ENCODE measurements around the gene TMTC2.

Gene TMTC2

DNA sequence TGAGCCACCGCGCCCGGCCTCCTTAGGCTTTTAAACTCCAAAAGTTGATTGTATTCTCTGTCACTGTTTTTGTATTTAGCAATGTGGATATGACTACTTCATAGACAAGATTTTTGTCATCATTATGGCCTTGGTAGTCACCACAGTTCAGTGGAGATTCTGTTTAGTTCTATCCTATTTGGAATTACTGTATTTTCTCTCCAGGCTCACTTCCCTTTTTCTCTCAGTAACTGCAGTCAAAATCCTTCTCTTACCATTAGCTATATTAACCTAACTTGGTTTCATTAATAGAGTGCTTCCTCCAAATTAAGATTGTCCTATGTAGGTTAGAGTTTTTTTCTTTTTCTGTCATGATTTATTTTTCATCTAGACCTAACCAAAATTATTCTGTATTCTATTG lies 283.9 kb downstream of the TMTC2 start:
- Histone ChIP-seq H3K27me3 (replicated peaks) (no peaks in the 10 kb centered on the region), H3K36me3 (replicated peaks) (no peaks in the 10 kb centered on the region), H3K4me3 (ENCODE audit: low read depth, low read length) (no peak overlapping the region), H3K27ac (no peak overlapping the region)
- in situ Hi-C loops (cut with HindIII; ENCODE audit: low pct_ligation_motif_present, low sequenced_read_pairs), result no loop called here
- TF ChIP-seq, protein P1, sequence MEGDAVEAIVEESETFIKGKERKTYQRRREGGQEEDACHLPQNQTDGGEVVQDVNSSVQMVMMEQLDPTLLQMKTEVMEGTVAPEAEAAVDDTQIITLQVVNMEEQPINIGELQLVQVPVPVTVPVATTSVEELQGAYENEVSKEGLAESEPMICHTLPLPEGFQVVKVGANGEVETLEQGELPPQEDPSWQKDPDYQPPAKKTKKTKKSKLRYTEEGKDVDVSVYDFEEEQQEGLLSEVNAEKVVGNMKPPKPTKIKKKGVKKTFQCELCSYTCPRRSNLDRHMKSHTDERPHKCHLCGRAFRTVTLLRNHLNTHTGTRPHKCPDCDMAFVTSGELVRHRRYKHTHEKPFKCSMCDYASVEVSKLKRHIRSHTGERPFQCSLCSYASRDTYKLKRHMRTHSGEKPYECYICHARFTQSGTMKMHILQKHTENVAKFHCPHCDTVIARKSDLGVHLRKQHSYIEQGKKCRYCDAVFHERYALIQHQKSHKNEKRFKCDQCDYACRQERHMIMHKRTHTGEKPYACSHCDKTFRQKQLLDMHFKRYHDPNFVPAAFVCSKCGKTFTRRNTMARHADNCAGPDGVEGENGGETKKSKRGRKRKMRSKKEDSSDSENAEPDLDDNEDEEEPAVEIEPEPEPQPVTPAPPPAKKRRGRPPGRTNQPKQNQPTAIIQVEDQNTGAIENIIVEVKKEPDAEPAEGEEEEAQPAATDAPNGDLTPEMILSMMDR (IDR thresholded peaks at IDR 0.05; ENCODE audit: low read depth, low read length, missing control alignments), result no peak
- no peak for DNase-seq

DNA sequence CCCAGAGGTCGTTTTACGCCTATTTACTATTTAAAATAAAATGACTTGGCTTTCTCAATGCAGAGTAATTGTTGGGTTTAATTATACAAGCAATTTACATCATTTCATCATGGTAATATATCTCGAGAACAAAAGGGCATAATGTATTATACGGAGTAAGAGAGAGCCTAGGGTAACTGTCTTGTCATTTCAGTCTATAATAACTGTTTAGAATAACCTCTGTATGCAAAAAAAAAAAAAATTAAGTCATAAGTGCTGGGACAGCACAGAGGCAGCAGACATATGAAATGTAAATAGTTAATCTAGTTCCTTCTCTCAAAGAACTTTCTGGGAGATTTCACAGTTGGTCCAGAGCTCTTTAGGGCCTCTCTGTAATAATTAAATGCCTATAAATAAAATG lies 284.9 kb downstream of the TMTC2 start:
- Histone ChIP-seq H3K36me3 (replicated peaks) (no peaks in the 10 kb centered on the region), H3K27me3 (replicated peaks) (no peaks in the 10 kb centered on the region), H3K4me3 (ENCODE audit: low read depth, low read length) (no peak overlapping the region), H3K27ac (no peak overlapping the region)
- TF ChIP-seq, protein P1 (IDR thresholded peaks at IDR 0.05; ENCODE audit: low read depth, low read length, missing control alignments), result no peak
- in situ Hi-C loops (cut with HindIII; ENCODE audit: low pct_ligation_motif_present, low sequenced_read_pairs), result no loop called here
- DNase-seq, result no peak

DNA sequence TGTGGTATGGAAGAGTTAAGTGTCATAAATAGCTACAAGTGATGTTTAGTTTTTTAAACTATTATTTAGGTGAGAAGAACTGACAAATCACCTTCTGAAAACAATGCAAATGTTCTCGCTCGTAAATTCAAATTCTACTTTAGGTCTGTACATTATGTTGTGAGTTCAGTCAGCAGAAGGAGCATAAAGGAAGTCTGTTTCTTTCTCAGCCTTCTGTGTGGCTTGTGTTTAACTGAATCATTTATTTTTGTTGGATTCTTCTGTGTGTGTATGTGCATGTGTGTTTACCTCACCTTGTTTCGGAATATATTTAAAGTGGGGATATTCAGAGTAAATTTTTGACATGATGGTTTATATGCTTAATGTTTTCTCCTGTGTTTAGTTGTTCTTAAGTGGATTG lies 285.9 kb downstream of the TMTC2 start:
- no peaks in the 10 kb centered on the region for H3K27me3 ChIP-seq (replicated peaks)
- DNase-seq, result no peak
- no peak overlapping the region for H3K4me3 ChIP-seq (ENCODE audit: low read depth, low read length)
- TF ChIP-seq, protein P1 (IDR thresholded peaks at IDR 0.05; ENCODE audit: low read depth, low read length, missing control alignments), result no peak
- H3K27ac ChIP-seq, result no peak overlapping the region
- in situ Hi-C loops (cut with HindIII; ENCODE audit: low pct_ligation_motif_present, low sequenced_read_pairs), result no loop called here
- H3K36me3 ChIP-seq (replicated peaks), result no peaks in the 10 kb centered on the region

GRCh38 chr12:82973592-82973991 lies 286.9 kb downstream of the TMTC2 start:
- Histone ChIP-seq H3K36me3 (replicated peaks) (no peaks in the 10 kb centered on the region), H3K27me3 (replicated peaks) (no peaks in the 10 kb centered on the region), H3K27ac (no peak overlapping the region), H3K4me3 (ENCODE audit: low read depth, low read length) (no peak overlapping the region)
- TF ChIP-seq, protein P1 (IDR thresholded peaks at IDR 0.05; ENCODE audit: low read depth, low read length, missing control alignments), result no peak
- no peak for DNase-seq
- in situ Hi-C loops (cut with HindIII; ENCODE audit: low pct_ligation_motif_present, low sequenced_read_pairs), result no loop called here

DNA sequence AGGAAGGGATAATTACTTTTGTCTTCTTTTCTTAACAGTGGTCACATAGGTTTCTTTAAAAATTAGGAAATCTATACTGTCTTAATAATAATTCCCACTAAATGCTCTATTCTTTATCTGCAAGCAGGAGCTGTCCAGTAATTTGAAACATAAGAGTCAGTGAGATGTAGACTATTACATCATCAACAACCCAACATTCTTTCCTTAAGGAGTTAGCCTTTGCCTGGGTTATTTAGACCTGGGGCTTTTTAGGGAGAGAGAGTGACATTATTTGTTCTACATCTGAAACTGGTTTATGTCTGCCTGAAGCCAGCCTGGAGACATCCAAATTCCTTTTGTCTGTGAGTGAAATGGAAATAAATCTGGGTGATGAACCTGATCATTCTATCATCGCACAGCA lies 294.4 kb downstream of the TMTC2 start:
- in situ Hi-C loops (cut with HindIII; ENCODE audit: low pct_ligation_motif_present, low sequenced_read_pairs), result no loop called here

DNA sequence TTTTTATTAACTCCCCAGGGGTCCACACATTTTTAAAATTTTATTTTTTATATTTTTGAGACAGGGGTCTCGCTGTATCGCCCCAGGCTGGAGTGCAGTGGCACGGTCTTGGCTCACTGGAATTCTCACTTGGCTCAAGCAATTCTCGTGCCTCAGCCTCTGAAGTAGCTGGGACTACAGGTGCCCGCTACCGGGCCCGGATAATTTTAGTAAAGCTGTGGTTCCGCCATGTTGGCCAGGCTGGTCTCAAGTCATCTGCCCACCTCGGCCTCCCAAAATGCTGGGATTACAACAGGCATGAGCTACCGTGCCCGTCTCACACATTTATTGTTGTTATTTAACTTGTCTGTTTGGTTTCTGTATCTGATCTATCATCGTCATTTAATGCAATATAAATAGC lies 307.4 kb downstream of the TMTC2 start:
- no peak for DNase-seq
- TF ChIP-seq, protein P1 (IDR thresholded peaks at IDR 0.05; ENCODE audit: low read depth, low read length, missing control alignments), result no peak
- in situ Hi-C loops (cut with HindIII; ENCODE audit: low pct_ligation_motif_present, low sequenced_read_pairs), result no loop called here
- Histone ChIP-seq H3K36me3 (replicated peaks) (no peaks in the 10 kb centered on the region), H3K27me3 (replicated peaks) (no peaks in the 10 kb centered on the region), H3K27ac (no peak overlapping the region), H3K4me3 (ENCODE audit: low read depth, low read length) (no peak overlapping the region)

More for the DNA sequence above, 294.4 kb downstream of the TMTC2 start:
- TF ChIP-seq, protein P1 (IDR thresholded peaks at IDR 0.05; ENCODE audit: low read depth, low read length, missing control alignments), result no peak
- Histone ChIP-seq H3K36me3 (replicated peaks) (no peaks in the 10 kb centered on the region), H3K27ac (no peak overlapping the region), H3K4me3 (ENCODE audit: low read depth, low read length) (no peak overlapping the region), H3K27me3 (replicated peaks) (no peaks in the 10 kb centered on the region)
- no peak for DNase-seq
